Thoracic aorta (tissue), 2 donors: Measurements from ENCODE around the gene GAS1. TPM values are rescaled to one million over a fixed set of nuclear protein-coding genes. Genes with fewer than 3 reads are reported as not detected.

Experiments
- ATAC-seq: fragments of 150-250 bp; one replicate; pipeline ENCODE4 v1.8.0; 2017; ENCODE audit warnings: low read depth; ENCODE audit not compliant: insufficient number of reproducible peaks, low FRiP score
- DNase-seq: peaks from one replicate; pipeline ENCODE4 v3.0.0-alpha.2; 2020; ENCODE audit warnings: low spot score
- H3K27ac ChIP-seq, 2 donors: fragments of 200-600 bp; sonication (generic); 1 replicate in 1 of 2; 2 replicates in 1 of 2; pipeline ENCODE4 v1.5.1; 2016; ENCODE audit warnings: mild to moderate bottlenecking in 2 of 2, moderate library complexity in 2 of 2
- H3K27me3 ChIP-seq: fragments of 200-600 bp; sonication (generic); replicated peaks from 2 replicates; pipeline ENCODE4 v1.6.0; 2016; ENCODE audit warnings: mild to moderate bottlenecking; ENCODE audit not compliant: insufficient read depth
- H3K36me3 ChIP-seq: fragments of 200-600 bp; sonication (generic); one replicate; pipeline ENCODE4 v1.5.1; 2016
- H3K4me1 ChIP-seq, 2 donors: fragments of 200-600 bp; sonication (generic); 1 replicate in 1 of 2; 2 replicates in 1 of 2; pipeline versions ENCODE4 v1.5.1 to v1.6.0; 2016; ENCODE audit warnings: low read depth in 2 of 2, mild to moderate bottlenecking in 1 of 2; ENCODE audit not compliant: control insufficient read depth in 1 of 2
- H3K4me3 ChIP-seq: fragments of 200-600 bp; sonication (generic); 2 replicates; pipeline ENCODE4 v1.5.1; 2016; ENCODE audit warnings: mild to moderate bottlenecking
- H3K9me3 ChIP-seq: fragments of 200-600 bp; sonication (generic); 2 replicates; pipeline ENCODE4 v1.5.1; 2016
- CTCF ChIP-seq: fragments of 200-600 bp; sonication (generic); IDR thresholded peaks from one replicate; pipeline ENCODE4 v1.5.1; 2019; ENCODE audit warnings: antibody characterized with exemption
- total RNA-seq, 2 donors: library from RNA; depleted of rRNA; stranded (reverse); fragments of >200 nt; gene quantifications; one replicate each; pipeline versions ENCODE4 v1.1.0 to v1.2.3, GENCODE V29; 2016

The GAS1 gene
- total RNA-seq, 2 donors from 2014 or later, result 47.6 to 108 TPM

GRCh38 chr9:86925686-86926085 is 21.6 kb downstream of the GAS1 start:
- DNase-seq (no peak), ATAC-seq (no peak)
- Histone ChIP-seq H3K4me1 (peaks cover 0 to 6% of the 10 kb centered on the region in 2 donors), H3K9me3 (no peaks in the 10 kb centered on the region), H3K4me3 (no peak overlapping the region), H3K27me3 (no peaks in the 10 kb centered on the region), H3K27ac (no peak overlapping the region), H3K36me3 (no peaks in the 10 kb centered on the region)
- no peak for TF ChIP-seq CTCF

GRCh38 chr9:86924206-86924605 is 23.1 kb downstream of the GAS1 start:
- no peaks in the 10 kb centered on the region for H3K9me3 ChIP-seq
- peaks cover 0 to 6% of the 10 kb centered on the region in 2 donors for H3K4me1 ChIP-seq
- H3K4me3 ChIP-seq, result no peak overlapping the region
- no peaks in the 10 kb centered on the region for H3K27me3 ChIP-seq
- TF ChIP-seq CTCF, result no peak
- ATAC-seq, result no peak
- no peak for DNase-seq
- H3K27ac ChIP-seq, result no peak overlapping the region
- no peaks in the 10 kb centered on the region for H3K36me3 ChIP-seq

GRCh38 chr9:86921151-86921923 is 26.0 kb downstream of the GAS1 start:
- ATAC-seq (no peak), DNase-seq (no peak)
- no peaks in the 10 kb centered on the region for H3K36me3 ChIP-seq
- H3K27me3 ChIP-seq, result no peaks in the 10 kb centered on the region
- peaks cover 0 to 6% of the 10 kb centered on the region in 2 donors for H3K4me1 ChIP-seq
- no peak for TF ChIP-seq CTCF
- H3K27ac ChIP-seq, result no peak overlapping the region
- no peak overlapping the region for H3K4me3 ChIP-seq
- no peaks in the 10 kb centered on the region for H3K9me3 ChIP-seq

- no peak for DNase-seq
- H3K27ac ChIP-seq, result no peak overlapping the region
- H3K27me3 ChIP-seq, result no peaks in the 10 kb centered on the region
- no peaks in the 10 kb centered on the region for H3K4me1 ChIP-seq
- no peak for ATAC-seq
- TF ChIP-seq CTCF, result no peak
- H3K9me3 ChIP-seq, result no peaks in the 10 kb centered on the region
- H3K4me3 ChIP-seq, result no peak overlapping the region
- H3K36me3 ChIP-seq, result no peaks in the 10 kb centered on the region
Observed at GRCh38 chr9:86918556-86918955, 28.8 kb downstream of the GAS1 start.

GRCh38 chr9:86912210-86912609 is 35.1 kb downstream of the GAS1 start:
- DNase-seq (no peak), ATAC-seq (no peak)
- H3K4me3 ChIP-seq, result no peak overlapping the region
- peaks cover 0 to 9% of the 10 kb centered on the region in 2 donors for H3K4me1 ChIP-seq
- no peaks in the 10 kb centered on the region for H3K27me3 ChIP-seq
- no peak overlapping the region for H3K27ac ChIP-seq
- TF ChIP-seq CTCF, result no peak
- H3K36me3 ChIP-seq, result no peaks in the 10 kb centered on the region
- H3K9me3 ChIP-seq, result no peaks in the 10 kb centered on the region
